PC-3 (cell line): ENCODE results near the gene ARHGAP42. TPM values are rescaled to one million over a fixed set of nuclear protein-coding genes. Genes with fewer than 3 reads are reported as not detected.

Experiments used
- ATAC-seq: fragments of 200-7000 bp; cut with Tn5 transposase; 2 replicates; pipeline ENCODE4 v1.9.1; 2020; ENCODE audit warnings: mild to moderate bottlenecking, moderate library complexity
- BruUV-seq: library from RNA; stranded (reverse); fragments of 400-500 nt; replicated peaks from 2 replicates; lab custom pipeline; 2021; lab: Mats Ljungman, UMichigan
- CTCF ChIA-PET: fragments of 300-600 bp; sonication (Branson Sonifier 250); formaldehyde crosslinking; loops from one replicate; lab custom pipeline; 2022; ENCODE audit warnings: antibody characterized with exemption; lab: Charles Lee
- POLR2A ChIA-PET: fragments of 300-600 bp; sonication (Branson Sonifier 250); formaldehyde crosslinking; loops from one replicate; lab custom pipeline; 2022; ENCODE audit warnings: antibody characterized with exemption; ENCODE audit not compliant: unreplicated experiment; lab: Charles Lee
- DNase-seq: peaks from one replicate; pipeline ENCODE4 v3.0.0-alpha.2; 2015
- H2AFZ ChIP-seq: fragments of 300-600 bp; sonication (generic); 2 replicates; pipeline ENCODE4 v1.6.0; 2016; ENCODE audit warnings: antibody characterized with exemption, low read length
- H3F3A ChIP-seq: fragments of 300-600 bp; sonication (generic); one replicate; pipeline ENCODE4 v1.6.0; 2017; ENCODE audit warnings: antibody characterized with exemption, low read length, control low read depth, mild to moderate bottlenecking; ENCODE audit not compliant: unreplicated experiment
- H3K27ac ChIP-seq: fragments of 300-600 bp; sonication (generic); 2 replicates; pipeline ENCODE4 v1.5.1; 2016; ENCODE audit warnings: mild to moderate bottlenecking, low read length
- H3K27me3 ChIP-seq: fragments of 300-600 bp; sonication (generic); 2 replicates; pipeline ENCODE4 v1.6.1; 2016; ENCODE audit warnings: low read length, mixed read lengths
- H3K36me3 ChIP-seq: fragments of 300-600 bp; sonication (generic); 2 replicates; pipeline ENCODE4 v1.6.1; 2016; ENCODE audit warnings: low read depth, mixed run types, low read length, mixed read lengths
- H3K4me1 ChIP-seq: fragments of 300-600 bp; sonication (generic); 2 replicates; pipeline ENCODE4 v1.5.1; 2016; ENCODE audit warnings: low read length; ENCODE audit not compliant: insufficient read depth
- H3K4me2 ChIP-seq: fragments of 300-600 bp; sonication (generic); 2 replicates; pipeline ENCODE4 v1.6.0; 2016; ENCODE audit warnings: low read length
- H3K4me3 ChIP-seq: fragments of 300-600 bp; sonication (generic); 2 replicates; pipeline ENCODE4 v1.5.1; 2016; ENCODE audit warnings: mild to moderate bottlenecking, low read length, mixed read lengths
- H3K79me2 ChIP-seq: fragments of 300-600 bp; sonication (generic); 2 replicates; pipeline ENCODE4 v1.6.1; 2017; ENCODE audit warnings: low read length, mixed read lengths
- H3K9ac ChIP-seq: fragments of 300-600 bp; sonication (generic); 2 replicates; pipeline ENCODE4 v1.6.0; 2016; ENCODE audit warnings: mild to moderate bottlenecking, low read length
- H3K9me2 ChIP-seq: fragments of 300-600 bp; sonication (generic); replicated peaks from 2 replicates; pipeline ENCODE4 v1.6.1; 2016; ENCODE audit warnings: mixed run types, low read length, mixed read lengths
- H3K9me3 ChIP-seq: fragments of 300-600 bp; sonication (generic); 2 replicates; pipeline ENCODE4 v1.6.1; 2016; ENCODE audit warnings: low read length, mixed read lengths
- H4K20me1 ChIP-seq: fragments of 300-600 bp; sonication (generic); 2 replicates; pipeline ENCODE4 v1.6.1; 2016; ENCODE audit warnings: low read length, mixed read lengths
- EZH2 ChIP-seq: fragments of 300-600 bp; sonication (generic); IDR thresholded peaks from one replicate; pipeline ENCODE4 v1.6.1; 2017; ENCODE audit warnings: antibody characterized with exemption, mild to moderate bottlenecking, low read length; ENCODE audit not compliant: unreplicated experiment
- EZH2phosphoT487 ChIP-seq: fragments of 300-600 bp; sonication (generic); IDR thresholded peaks from 2 replicates; pipeline ENCODE4 v1.6.1; 2018; ENCODE audit warnings: mild to moderate bottlenecking, antibody characterized with exemption, low read length, borderline replicate concordance
- intact Hi-C: fragments of 100-400 bp; cut with micrococcal nuclease; formaldehyde crosslinking; loops from 2 replicates; pipeline ENCODE4 v1.9.0; 2023
- total RNA-seq: library from RNA; depleted of rRNA; stranded (reverse); fragments of >200 nt; gene quantifications from 2 replicates; pipeline ENCODE4 v1.2.3, GENCODE V29; 2014
- TF ChIP-seq, protein P1 (sequence below): fragments of 300-600 bp; sonication (generic); conservative IDR thresholded peaks from 2 replicates; pipeline ENCODE4 v1.5.1; 2017; ENCODE audit warnings: antibody characterized with exemption, low read depth, mild to moderate bottlenecking, low read length

ARHGAP42 gene
- total RNA-seq, 1 experiment from 2014 or later = 12.1 TPM

DNA sequence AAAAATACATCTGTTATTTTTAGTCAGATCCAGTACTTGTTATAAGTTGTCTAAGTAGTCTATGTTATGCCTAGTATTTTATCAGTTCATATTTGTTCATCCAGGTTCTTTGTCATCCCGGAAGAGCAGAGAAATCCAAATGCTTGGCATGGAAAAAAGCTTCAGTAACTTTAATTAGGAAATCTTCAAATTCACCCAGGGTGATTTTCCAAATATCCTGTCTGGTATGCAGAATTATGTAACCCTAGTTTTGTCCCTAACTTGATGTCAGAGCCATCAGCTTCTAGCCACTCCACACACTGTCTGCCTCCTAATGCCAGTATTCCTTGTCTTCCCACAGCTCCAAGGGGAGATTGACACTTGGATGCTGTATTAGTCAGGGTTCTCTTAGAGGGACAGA is 216.2 kb downstream of the ARHGAP42 start:
- CTCF ChIA-PET = no interaction called here
- H3K36me3 ChIP-seq = no peaks in the 10 kb centered on the region
- no peaks in the 10 kb centered on the region for H3K79me2 ChIP-seq
- no TSS peak for BruUV-seq
- no peaks in the 10 kb centered on the region for H3K9me2 ChIP-seq
- no peaks in the 10 kb centered on the region for H4K20me1 ChIP-seq
- intact Hi-C loops = no loop called here
- no peak overlapping the region for H3K4me3 ChIP-seq
- no peaks in the 10 kb centered on the region for H3F3A ChIP-seq
- DNase-seq (no peak), ATAC-seq (no peak)
- H3K27ac ChIP-seq = no peak overlapping the region
- TF ChIP-seq, protein P1, sequence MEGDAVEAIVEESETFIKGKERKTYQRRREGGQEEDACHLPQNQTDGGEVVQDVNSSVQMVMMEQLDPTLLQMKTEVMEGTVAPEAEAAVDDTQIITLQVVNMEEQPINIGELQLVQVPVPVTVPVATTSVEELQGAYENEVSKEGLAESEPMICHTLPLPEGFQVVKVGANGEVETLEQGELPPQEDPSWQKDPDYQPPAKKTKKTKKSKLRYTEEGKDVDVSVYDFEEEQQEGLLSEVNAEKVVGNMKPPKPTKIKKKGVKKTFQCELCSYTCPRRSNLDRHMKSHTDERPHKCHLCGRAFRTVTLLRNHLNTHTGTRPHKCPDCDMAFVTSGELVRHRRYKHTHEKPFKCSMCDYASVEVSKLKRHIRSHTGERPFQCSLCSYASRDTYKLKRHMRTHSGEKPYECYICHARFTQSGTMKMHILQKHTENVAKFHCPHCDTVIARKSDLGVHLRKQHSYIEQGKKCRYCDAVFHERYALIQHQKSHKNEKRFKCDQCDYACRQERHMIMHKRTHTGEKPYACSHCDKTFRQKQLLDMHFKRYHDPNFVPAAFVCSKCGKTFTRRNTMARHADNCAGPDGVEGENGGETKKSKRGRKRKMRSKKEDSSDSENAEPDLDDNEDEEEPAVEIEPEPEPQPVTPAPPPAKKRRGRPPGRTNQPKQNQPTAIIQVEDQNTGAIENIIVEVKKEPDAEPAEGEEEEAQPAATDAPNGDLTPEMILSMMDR = no peak
- TF ChIP-seq EZH2phosphoT487 (no peak), EZH2 (no peak)
- POLR2A ChIA-PET = no interaction called here
- H3K9ac ChIP-seq = no peak overlapping the region
- H3K9me3 ChIP-seq = no peaks in the 10 kb centered on the region
- no peaks in the 10 kb centered on the region for H3K4me1 ChIP-seq
- no peak overlapping the region for H2AFZ ChIP-seq
- no peaks in the 10 kb centered on the region for H3K27me3 ChIP-seq
- no peak overlapping the region for H3K4me2 ChIP-seq

DNA sequence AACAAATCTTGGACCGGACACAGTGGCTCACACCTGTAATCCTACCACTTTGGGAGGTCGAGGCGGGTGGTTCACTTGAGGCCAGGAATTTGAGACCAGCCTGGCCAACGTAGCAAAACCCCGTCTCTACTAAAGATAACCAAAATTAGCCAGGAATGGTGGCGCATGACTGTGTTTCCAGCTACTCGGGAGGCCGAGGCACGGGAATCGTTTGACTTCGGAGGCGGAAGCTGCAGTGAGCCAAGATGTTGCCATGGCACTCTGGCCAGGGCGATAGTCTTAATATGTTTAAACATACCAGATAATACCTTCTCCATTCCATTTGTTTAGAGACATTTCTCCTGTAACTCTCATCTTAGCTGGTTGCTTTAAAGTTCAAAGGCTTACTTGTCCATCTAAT is 218.6 kb downstream of the ARHGAP42 start:
- Histone ChIP-seq H3K4me2 (no peak overlapping the region), H3K27me3 (no peaks in the 10 kb centered on the region), H3K36me3 (no peaks in the 10 kb centered on the region), H4K20me1 (no peaks in the 10 kb centered on the region), H3K9me3 (no peaks in the 10 kb centered on the region), H3F3A (no peaks in the 10 kb centered on the region), H3K9ac (no peak overlapping the region), H3K4me3 (no peak overlapping the region), H3K79me2 (no peaks in the 10 kb centered on the region), H3K27ac (no peak overlapping the region), H2AFZ (no peak overlapping the region), H3K4me1 (no peaks in the 10 kb centered on the region), H3K9me2 (no peaks in the 10 kb centered on the region)
- ChIA-PET CTCF (no interaction called here), POLR2A (no interaction called here)
- intact Hi-C loops = no loop called here
- no peak for TF ChIP-seq EZH2
- ATAC-seq (no peak), DNase-seq (no peak)
- no TSS peak for BruUV-seq

DNA sequence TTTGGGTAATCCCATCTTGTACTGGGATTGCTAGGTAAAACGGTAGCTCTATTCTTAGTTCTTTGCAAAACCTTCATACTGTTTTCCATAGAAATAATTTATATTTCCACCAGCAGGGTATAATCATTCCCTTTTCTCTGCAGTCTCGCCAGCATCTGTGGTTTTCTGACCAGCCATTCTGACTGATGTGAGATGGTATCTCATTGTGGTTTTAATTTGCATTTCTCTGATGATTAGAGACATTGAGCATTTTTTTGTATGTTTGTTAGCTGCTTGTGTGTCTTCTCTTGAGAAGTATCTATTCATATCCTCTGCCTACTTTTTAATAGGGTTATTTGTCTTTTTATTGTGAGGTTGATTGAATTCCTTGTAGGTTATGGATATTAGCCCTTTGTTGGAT is 221.7 kb downstream of the ARHGAP42 start:
- Histone ChIP-seq H4K20me1 (no peaks in the 10 kb centered on the region), H3K9ac (no peak overlapping the region), H3K4me1 (no peaks in the 10 kb centered on the region), H3F3A (no peaks in the 10 kb centered on the region), H3K79me2 (no peaks in the 10 kb centered on the region), H2AFZ (no peak overlapping the region), H3K27ac (no peak overlapping the region), H3K9me2 (no peaks in the 10 kb centered on the region), H3K4me2 (no peak overlapping the region), H3K27me3 (no peaks in the 10 kb centered on the region), H3K36me3 (no peaks in the 10 kb centered on the region), H3K9me3 (no peaks in the 10 kb centered on the region), H3K4me3 (no peak overlapping the region)
- TF ChIP-seq EZH2phosphoT487 (no peak), EZH2 (no peak)
- TF ChIP-seq, protein P1 = no peak
- intact Hi-C loops = no loop called here
- no TSS peak for BruUV-seq
- ChIA-PET CTCF (no interaction called here), POLR2A (no interaction called here)
- ATAC-seq (no peak), DNase-seq (peak; percentile 23)
